Measurements from ENCODE around the gene SOX12.

Gene SOX12

DNA sequence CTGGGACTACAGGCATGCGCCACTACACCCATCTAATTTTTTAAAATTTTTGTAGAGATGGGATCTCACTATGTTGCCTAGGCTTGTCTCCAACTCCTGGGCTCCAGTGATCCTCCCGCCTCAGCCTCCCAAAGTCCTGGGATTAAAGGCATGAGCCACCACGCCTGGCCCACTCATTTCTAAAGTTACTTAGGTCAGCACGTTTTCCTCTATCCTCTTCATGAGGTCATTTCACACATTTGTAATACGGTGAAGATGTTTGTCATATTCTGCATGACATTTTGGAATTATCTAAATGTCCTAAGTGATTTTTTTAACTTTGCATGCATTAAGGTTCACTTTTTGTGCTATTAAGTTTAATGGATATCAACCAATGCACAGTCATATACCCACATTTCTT, 11.9 kb upstream of the SOX12 start:
- DNase-seq (ENCODE audit: low spot score), result no peak
- no peak for TF ChIP-seq CTCF (IDR thresholded peaks at IDR 0.05; ENCODE audit: extremely low read depth, missing control alignments)

DNA sequence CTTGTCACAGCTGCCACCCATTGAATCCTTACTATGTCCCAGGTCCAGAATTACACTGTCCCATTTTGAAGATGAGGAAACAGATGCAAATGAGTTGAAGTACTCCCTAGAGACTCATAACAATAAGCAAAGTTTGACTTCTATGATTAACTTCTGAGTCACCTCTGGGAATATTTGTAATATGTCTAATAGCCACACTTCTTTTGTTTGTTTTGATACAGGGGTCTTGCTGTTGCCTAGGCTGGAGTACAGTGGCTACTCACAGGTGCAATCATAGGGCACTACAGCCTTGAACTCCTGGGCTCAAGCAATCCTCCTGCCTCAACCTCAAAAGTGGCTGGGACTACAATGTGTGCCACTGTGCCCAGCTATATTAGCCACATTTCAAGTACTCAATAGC, 11.4 kb upstream of the SOX12 start:
- DNase-seq (ENCODE audit: low spot score), result no peak

GRCh38 chr20:316316-317068, 8.9 kb upstream of the SOX12 start:
- TF ChIP-seq CTCF (IDR thresholded peaks at IDR 0.05; ENCODE audit: extremely low read depth, missing control alignments), result no peak
- no peak for DNase-seq (ENCODE audit: low spot score)

More for the DNA sequence above, 11.4 kb upstream of the SOX12 start:
- TF ChIP-seq CTCF (IDR thresholded peaks at IDR 0.05; ENCODE audit: extremely low read depth, missing control alignments), result no peak

- no peak for TF ChIP-seq CTCF (IDR thresholded peaks at IDR 0.05; ENCODE audit: extremely low read depth, missing control alignments)
- DNase-seq (ENCODE audit: low spot score), result peak; percentile 93
Observed at GRCh38 chr20:324177-325044, 941 bp upstream of the SOX12 start.

DNA sequence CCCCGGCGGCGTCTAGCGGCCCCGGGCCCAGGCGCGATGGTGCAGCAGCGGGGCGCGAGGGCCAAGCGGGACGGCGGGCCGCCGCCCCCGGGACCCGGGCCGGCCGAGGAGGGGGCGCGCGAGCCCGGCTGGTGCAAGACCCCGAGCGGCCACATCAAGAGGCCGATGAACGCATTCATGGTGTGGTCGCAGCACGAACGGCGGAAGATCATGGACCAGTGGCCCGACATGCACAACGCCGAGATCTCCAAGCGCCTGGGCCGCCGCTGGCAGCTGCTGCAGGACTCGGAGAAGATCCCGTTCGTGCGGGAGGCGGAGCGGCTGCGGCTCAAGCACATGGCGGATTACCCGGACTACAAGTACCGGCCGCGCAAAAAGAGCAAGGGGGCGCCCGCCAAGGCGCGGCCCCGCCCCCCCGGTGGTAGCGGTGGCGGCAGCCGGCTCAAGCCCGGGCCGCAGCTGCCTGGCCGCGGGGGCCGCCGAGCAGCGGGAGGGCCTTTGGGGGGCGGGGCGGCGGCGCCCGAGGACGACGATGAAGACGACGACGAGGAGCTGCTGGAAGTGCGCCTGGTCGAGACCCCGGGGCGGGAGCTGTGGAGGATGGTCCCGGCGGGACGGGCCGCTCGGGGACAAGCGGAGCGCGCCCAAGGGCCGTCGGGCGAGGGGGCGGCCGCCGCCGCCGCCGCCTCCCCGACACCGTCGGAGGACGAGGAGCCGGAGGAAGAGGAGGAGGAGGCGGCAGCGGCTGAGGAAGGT, 715 bp downstream of the SOX12 start:
- no peak for TF ChIP-seq CTCF (IDR thresholded peaks at IDR 0.05; ENCODE audit: extremely low read depth, missing control alignments)
- peak; percentile 82 for DNase-seq (ENCODE audit: low spot score)

- DNase-seq (ENCODE audit: low spot score), result no peak
- TF ChIP-seq CTCF (IDR thresholded peaks at IDR 0.05; ENCODE audit: extremely low read depth, missing control alignments), result no peak
Observed at GRCh38 chr20:326645-327185, 1.4 kb downstream of the SOX12 start.
